Measurements from ENCODE around the gene TCF21.
"Not testable (repeated sequence)": the region's sequence is repeated elsewhere in the genome, so short reads cannot be mapped to it uniquely, and the experiment has no call there.

Gene TCF21

DNA sequence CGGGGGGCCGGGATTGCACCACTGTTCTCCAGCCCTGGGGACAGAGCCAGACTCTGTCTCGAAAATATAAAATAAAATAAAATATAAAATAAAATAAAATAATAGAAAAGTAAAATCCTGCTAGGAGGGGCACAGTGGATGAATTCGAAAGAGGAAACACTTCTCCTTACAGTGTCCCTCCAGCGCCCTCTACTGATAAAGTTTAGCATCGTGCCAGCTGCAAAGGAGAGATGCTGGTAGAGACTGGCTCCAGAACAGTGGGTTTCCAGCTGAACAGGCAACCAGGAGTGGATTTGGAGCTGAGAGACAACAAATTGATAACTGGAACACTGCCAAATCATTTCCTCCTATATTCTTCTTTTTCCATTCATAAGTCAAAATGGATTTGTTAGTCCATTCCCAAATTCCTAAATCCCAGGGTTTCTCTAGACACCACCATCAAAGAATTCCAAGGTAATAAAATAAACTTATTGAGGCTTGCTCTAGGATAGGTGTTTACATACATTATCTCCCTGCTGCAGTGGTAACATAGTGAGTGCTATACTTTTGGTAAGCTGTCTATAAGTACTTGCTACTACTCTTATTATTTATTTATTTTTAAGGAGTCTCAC, 32.4 kb downstream of the TCF21 start:
- DNase-seq (ENCODE audit: low read depth, low spot score): peak; percentile 89

DNA sequence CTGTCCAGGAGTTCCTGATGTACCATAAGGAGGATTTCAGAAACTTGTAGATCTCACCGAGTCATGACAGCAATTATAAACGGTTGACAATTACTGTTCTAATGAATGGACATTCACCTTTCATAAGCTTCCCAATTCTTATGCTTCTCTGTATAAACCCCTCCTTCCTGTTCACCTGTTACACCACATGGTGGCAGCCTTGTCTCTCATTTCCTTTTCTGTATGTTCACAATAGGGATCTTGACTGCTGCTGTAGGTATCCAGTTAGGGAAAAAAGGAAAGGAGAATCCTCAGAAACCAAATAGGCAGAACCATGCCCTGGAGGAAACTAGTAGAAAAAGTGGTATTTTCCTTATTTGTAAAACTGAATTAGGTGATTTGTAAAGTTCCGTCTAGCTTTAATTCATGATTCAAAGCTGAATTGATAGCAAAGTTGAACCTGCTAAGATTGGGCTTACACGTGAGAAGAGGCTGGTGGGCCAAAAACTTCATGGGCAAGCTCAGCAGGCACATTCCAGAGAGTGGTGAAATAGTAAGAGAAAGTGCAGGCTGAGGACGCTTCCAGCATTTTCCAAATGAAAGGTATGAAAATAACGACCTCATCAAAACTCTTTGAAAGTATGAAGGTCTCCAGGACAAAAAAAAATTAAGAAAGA, 35.2 kb downstream of the TCF21 start:
- peak; percentile 89 for DNase-seq (ENCODE audit: low read depth, low spot score)

DNA sequence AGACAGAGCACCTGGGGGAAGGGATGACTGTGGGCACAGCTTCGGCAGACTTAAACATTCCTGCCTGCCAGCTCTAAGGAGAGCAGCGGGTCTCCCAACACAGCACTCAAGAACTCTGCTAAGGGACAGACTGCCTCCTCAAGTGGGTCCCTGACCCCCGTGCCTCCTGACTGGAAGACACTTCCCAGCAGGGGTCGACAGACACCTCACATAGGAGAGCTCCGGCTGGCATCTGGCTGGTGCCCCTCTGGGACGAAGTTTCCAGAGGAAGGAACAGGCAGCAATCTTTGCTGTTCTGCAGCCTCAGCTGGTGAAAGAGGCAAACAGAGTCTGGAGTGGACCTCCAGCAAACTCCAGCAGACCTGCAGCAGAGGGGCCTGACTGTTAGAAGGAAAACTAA, 42.3 kb downstream of the TCF21 start:
- not testable (repeated sequence) for DNase-seq (ENCODE audit: low read depth, low spot score)

DNA sequence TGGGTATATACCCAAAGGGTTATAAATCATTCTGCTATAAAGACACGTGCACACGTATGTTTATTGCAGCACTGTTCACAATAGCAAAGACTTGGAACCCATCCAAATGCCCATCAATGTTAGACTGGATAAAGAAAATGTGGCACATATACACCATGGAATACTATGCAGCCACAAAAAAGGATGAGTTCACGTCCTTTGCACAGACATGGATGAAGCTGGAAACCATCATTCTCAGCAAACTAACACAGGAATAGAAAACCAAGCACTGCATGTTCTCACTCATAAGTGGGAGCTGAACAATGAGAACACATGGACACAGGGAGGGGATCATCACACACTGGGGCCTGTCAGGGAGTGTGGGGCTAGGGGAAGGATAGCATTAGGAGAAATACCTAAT, 47.4 kb downstream of the TCF21 start:
- not testable (repeated sequence) for DNase-seq (ENCODE audit: low read depth, low spot score)

DNA sequence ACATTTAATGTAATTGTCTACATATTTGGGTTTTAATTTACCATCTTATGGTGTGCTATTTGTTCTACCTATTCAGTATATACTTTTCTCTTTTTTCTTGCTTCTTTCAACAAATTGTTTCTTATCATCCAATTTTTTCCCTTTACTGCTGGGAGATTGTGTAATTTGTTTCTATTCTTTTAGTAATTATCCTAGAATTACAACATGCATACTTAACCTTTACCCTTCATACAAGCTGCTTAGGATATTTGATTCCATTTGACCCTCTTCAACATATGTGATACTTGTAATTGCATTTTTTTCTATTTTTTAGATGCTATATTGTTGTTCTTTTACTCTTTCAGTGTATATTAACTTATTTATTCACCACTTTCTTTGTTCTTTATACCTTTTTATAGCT, 49.0 kb downstream of the TCF21 start:
- no peak for DNase-seq (ENCODE audit: low read depth, low spot score)

DNA sequence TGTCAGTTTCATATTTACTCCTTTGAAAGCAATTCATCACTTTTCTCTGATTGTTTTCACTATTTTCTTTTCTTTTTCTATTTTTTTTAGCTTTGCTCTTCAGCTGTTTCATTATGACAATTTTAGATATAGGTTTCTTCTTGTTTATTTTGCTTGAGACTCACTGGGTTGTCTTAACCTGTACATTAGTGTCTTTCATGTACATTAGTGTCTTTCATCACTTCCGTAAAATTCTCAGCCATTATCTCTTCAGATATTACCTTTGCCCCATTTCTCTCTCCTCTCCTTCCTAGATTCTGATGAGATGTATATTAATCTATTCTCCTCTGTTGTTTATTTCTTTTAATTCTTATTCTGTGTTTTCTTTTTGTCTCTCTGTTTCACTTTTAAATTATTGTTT, 49.6 kb downstream of the TCF21 start:
- no peak for DNase-seq (ENCODE audit: low read depth, low spot score)

DNA sequence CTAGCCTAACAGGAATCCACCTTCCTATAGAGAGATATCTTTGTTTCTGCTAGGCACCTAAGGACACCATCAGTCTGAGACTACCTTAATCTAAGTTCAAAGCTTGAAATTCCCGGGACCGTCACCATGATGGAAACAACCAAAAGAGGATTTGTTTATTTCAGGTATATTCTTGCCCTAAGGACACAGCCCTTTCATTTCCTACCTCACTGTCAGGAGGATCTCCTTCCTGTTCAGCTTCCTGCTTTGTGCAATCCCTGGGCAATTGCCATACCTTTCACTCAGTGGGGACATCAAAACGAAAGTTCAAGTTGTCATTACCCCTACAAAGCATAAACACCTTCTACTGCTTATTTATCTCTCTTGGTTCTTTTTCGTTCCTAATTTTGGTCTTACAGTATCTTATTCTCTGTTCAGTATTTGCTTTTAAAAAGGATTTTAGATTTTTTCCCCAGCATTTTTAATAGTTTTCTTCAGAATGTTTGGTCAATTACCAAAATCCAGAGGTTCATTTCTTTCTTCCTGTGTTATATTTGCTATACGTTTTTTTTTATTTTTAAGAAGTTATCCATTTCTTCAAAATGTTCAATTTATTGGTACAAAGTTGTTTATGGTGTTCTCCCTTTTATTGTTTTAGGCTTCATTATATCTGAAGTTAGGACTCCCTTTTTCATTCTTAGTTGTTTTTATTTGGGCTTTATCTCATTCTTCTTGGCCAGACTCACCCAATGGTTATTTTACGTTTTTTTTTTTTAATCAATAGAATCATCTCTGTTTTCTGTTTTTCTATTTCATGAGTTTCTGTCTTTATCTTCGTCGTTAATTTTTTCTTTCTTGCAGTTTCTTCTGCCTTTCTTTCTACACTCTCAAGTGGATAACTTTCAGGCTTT, 51.1 kb downstream of the TCF21 start:
- no peak for DNase-seq (ENCODE audit: low read depth, low spot score)

All from astrocyte of the hippocampus (primary cell).